ENCODE measurements around the gene BPIFB4.
"Not testable (repeated sequence)": the region's sequence is repeated elsewhere in the genome, so short reads cannot be mapped to it uniquely, and the experiment has no call there.

The BPIFB4 gene

GRCh38 chr20:33079259-33079658 lies at the start of gene BPIFB4:
BPIFB4 (plus strand) TSS chr20:33079643; CDS start chr20:33081527, 1,884 bp downstream.
- no peak for DNase-seq

GRCh38 chr20:33030076-33030475 lies 49.4 kb upstream of the BPIFB4 start:
- no peak for DNase-seq

GRCh38 chr20:33030569-33030968 lies 48.9 kb upstream of the BPIFB4 start:
- no peak for DNase-seq

GRCh38 chr20:33031531-33031930 lies 47.9 kb upstream of the BPIFB4 start, which contains the start of gene BPIFB6:
BPIFB6 (plus strand) TSS chr20:33031648; CDS start chr20:33031648, 0 bp downstream.
- no peak for DNase-seq

- no peak for DNase-seq
Measured at GRCh38 chr20:33032555-33032954, 46.9 kb upstream of the BPIFB4 start.

- DNase-seq, result no peak
Measured at GRCh38 chr20:33033381-33033780, 46.1 kb upstream of the BPIFB4 start.

GRCh38 chr20:33034115-33034514 lies 45.3 kb upstream of the BPIFB4 start:
- no peak for DNase-seq

- DNase-seq, result no peak
Measured at GRCh38 chr20:33034901-33035492, 44.4 kb upstream of the BPIFB4 start.

- DNase-seq, result no peak
Measured at GRCh38 chr20:33037456-33037855, 42.0 kb upstream of the BPIFB4 start.

GRCh38 chr20:33038243-33038642 lies 41.2 kb upstream of the BPIFB4 start:
- no peak for DNase-seq

- no peak for DNase-seq
Measured at GRCh38 chr20:33042430-33042829, 37.0 kb upstream of the BPIFB4 start.

GRCh38 chr20:33042983-33043730 lies 36.3 kb upstream of the BPIFB4 start:
- DNase-seq, result no peak

GRCh38 chr20:33043731-33044181 lies 35.7 kb upstream of the BPIFB4 start:
- DNase-seq, result no peak

- not testable (repeated sequence) for DNase-seq
Measured at GRCh38 chr20:33045129-33045721, 34.2 kb upstream of the BPIFB4 start.

- DNase-seq, result no peak
Measured at GRCh38 chr20:33046412-33046811, 33.0 kb upstream of the BPIFB4 start.

GRCh38 chr20:33051333-33051732 lies 28.1 kb upstream of the BPIFB4 start:
- no peak for DNase-seq

GRCh38 chr20:33053291-33054106 lies 25.9 kb upstream of the BPIFB4 start, which contains the start of gene BPIFB3:
BPIFB3 (plus strand) TSS chr20:33053903; CDS start chr20:33055436, 1,533 bp downstream.
- DNase-seq, result no peak

- no peak for DNase-seq
Measured at GRCh38 chr20:33054381-33054780, 25.1 kb upstream of the BPIFB4 start.

- no peak for DNase-seq
Measured at GRCh38 chr20:33054791-33055190, 24.7 kb upstream of the BPIFB4 start.

- no peak for DNase-seq
Measured at GRCh38 chr20:33059136-33059535, 20.3 kb upstream of the BPIFB4 start.

GRCh38 chr20:33059741-33060390 lies 19.6 kb upstream of the BPIFB4 start:
- DNase-seq, result no peak

GRCh38 chr20:33061658-33062028 lies 17.8 kb upstream of the BPIFB4 start:
- DNase-seq, result no peak
